Upper lobe of right lung (tissue), 1 donor: ENCODE measurements around the gene EIF4G3. TPM values are rescaled to one million over a fixed set of nuclear protein-coding genes. Genes with fewer than 3 reads are reported as not detected.
"Not testable (repeated sequence)": the region's sequence is repeated elsewhere in the genome, so short reads cannot be mapped to it uniquely, and the experiment has no call there.

Source experiments
- ATAC-seq: fragments of 200-7000 bp; cut with Tn5 transposase; one replicate; pipeline ENCODE4 v1.9.1; 2020; ENCODE audit warnings: mild to moderate bottlenecking, moderate library complexity
- DNase-seq: peaks from one replicate; pipeline ENCODE4 v3.0.0-alpha.2; 2020
- H3K27ac ChIP-seq: fragments of 200-600 bp; one replicate; pipeline ENCODE4 v1.8.0; 2022
- H3K27me3 ChIP-seq: fragments of 200-600 bp; one replicate; pipeline ENCODE4 v1.8.0; 2022; ENCODE audit warnings: mild to moderate bottlenecking
- H3K36me3 ChIP-seq: fragments of 200-600 bp; one replicate; pipeline ENCODE4 v1.8.0; 2022
- H3K4me1 ChIP-seq: fragments of 200-600 bp; one replicate; pipeline ENCODE4 v1.8.0; 2022
- H3K4me3 ChIP-seq: fragments of 200-600 bp; one replicate; pipeline ENCODE4 v1.8.0; 2022; ENCODE audit warnings: mild to moderate bottlenecking
- H3K9me3 ChIP-seq: fragments of 200-600 bp; one replicate; pipeline ENCODE4 v1.8.0; 2022
- intact Hi-C: fragments of 100-400 bp; cut with DNase I; formaldehyde crosslinking; loops from one replicate; pipeline ENCODE4 v1.11.0; 2022
- total RNA-seq: library from RNA; stranded (reverse); fragmentation: NEBNext Ultra II Directional; extraction: Animal tissue kit (Norgen Biotek cat#: 25700); gene quantifications from one replicate; pipeline ENCODE4 v1.2.1, GENCODE V29; 2021
- TF ChIP-seq, protein P1 (sequence below): fragments of 200-600 bp; IDR thresholded peaks from one replicate; pipeline ENCODE4 v1.8.0; 2022; ENCODE audit warnings: antibody characterized with exemption
- donor health status: DM: no; HTN: yes; CAD: no; lungs with severe emphysema.

EIF4G3 gene
- total RNA-seq, 1 donor from 2014 or later: 44.5 TPM

DNA sequence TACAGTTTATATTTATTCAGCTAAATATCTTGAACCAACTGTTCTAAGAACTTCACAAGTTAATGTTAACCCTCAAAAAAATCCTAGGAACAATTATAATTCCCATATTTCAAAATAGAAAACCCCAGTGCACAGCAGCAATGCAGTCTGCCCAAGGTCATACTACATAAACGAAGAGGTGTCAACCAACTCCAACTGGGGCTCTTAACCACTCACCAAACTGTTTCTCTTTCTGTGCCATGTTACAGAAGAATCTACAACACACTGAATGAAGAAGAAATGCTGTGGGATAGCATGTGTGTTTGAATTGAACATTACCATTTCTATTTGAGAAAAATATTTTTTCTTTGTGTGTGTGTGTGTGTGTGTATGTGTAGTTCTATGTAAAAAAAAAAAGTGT is 35.7 kb downstream of the EIF4G3 start:
- Histone ChIP-seq H3K27me3 (no peaks in the 10 kb centered on the region), H3K36me3 (peaks cover 14% of the 10 kb centered on the region), H3K4me1 (no peaks in the 10 kb centered on the region), H3K9me3 (no peaks in the 10 kb centered on the region), H3K4me3 (no peak overlapping the region), H3K27ac (no peak overlapping the region)
- DNase-seq: no peak
- TF ChIP-seq, protein P1, sequence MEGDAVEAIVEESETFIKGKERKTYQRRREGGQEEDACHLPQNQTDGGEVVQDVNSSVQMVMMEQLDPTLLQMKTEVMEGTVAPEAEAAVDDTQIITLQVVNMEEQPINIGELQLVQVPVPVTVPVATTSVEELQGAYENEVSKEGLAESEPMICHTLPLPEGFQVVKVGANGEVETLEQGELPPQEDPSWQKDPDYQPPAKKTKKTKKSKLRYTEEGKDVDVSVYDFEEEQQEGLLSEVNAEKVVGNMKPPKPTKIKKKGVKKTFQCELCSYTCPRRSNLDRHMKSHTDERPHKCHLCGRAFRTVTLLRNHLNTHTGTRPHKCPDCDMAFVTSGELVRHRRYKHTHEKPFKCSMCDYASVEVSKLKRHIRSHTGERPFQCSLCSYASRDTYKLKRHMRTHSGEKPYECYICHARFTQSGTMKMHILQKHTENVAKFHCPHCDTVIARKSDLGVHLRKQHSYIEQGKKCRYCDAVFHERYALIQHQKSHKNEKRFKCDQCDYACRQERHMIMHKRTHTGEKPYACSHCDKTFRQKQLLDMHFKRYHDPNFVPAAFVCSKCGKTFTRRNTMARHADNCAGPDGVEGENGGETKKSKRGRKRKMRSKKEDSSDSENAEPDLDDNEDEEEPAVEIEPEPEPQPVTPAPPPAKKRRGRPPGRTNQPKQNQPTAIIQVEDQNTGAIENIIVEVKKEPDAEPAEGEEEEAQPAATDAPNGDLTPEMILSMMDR: no peak
- intact Hi-C loops: no loop called here
- no peak for ATAC-seq

DNA sequence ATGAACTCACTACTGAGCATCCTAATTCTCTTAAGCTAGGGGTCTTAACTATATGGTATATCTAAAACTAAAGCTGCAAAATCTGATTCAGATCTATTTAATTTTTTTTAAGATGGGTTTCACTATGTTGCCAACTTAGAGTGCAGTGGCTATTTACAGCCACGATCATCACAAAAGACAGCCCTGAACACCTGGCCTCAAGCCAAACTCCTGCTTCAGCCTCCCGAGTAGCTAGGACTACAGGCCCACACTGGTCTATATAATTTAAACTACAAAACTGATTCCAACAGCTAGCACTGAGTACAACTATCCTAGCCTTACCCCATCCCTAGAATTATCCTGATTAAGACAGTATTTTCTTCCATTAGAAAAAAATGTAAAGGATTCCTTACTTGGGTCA is 37.1 kb downstream of the EIF4G3 start:
- intact Hi-C loops: no loop called here
- DNase-seq (no peak), ATAC-seq (no peak)
- peaks cover 23% of the 10 kb centered on the region for H3K36me3 ChIP-seq
- no peak overlapping the region for H3K27ac ChIP-seq
- no peak overlapping the region for H3K4me3 ChIP-seq
- H3K4me1 ChIP-seq: no peaks in the 10 kb centered on the region
- H3K27me3 ChIP-seq: no peaks in the 10 kb centered on the region
- TF ChIP-seq, protein P1: no peak
- H3K9me3 ChIP-seq: no peaks in the 10 kb centered on the region

DNA sequence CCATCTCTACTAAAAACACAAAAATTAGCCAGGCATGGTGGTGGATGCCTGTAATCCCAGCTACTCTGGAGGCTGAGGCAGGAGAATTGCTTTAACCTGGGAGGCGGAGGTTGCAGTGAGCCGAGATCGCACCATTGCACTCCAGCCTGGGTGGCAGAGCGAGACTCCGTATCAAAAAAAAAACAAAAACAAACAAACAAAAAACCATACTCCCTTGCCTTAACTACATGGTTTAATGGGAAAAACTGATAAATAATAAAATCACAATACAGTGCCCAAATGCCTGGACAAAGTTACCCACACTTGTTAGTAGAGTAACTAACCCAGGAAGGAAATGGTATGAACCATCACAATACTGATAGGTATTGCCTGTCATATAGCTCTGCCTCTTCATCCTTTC is 40.4 kb downstream of the EIF4G3 start:
- DNase-seq, intact Hi-C loops, H3K4me1 ChIP-seq, H3K27me3 ChIP-seq, H3K27ac ChIP-seq, ATAC-seq, H3K4me3 ChIP-seq, H3K9me3 ChIP-seq: not testable (repeated sequence)
- H3K36me3 ChIP-seq: peaks cover 16% of the 10 kb centered on the region

DNA sequence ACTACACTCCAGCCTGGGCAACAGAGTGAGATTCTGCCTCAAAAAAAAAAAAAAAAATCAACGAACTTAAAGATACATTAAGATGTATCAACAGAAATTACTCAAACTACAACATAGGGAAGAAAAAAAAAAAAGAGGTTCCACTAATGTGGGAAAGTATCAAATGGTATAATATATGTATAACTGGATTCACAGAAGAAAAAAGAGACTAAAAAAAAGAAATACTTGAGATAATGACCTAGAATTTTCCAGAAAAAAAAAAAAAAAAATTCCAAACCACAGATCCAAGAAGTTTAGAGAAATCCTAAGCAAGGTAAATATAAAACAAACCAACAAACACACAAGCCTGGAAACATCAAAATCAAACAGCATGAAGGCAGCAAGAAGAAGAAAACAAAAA is 45.5 kb downstream of the EIF4G3 start:
- TF ChIP-seq, protein P1: no peak
- DNase-seq: no peak
- intact Hi-C loops: no loop called here

DNA sequence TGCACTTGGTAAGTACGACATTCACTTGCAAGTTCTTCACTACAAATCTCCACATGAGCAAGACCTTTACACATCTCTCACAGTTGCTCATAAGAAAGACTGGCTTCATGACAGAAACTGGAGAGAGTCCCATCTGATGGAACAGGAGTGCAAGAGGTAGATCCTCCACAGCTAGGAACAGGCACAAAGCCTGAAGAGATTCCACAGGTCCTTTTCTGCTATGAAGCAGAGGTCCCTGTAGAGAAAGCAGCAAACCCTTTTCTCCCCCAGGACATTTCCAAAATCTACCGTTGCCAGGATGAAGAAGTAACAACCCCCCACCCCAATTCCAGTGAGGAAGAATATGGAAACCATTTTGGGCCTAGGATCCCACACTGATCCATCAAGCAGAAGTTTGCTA is 47.3 kb downstream of the EIF4G3 start:
- Histone ChIP-seq H3K27ac (no peak overlapping the region), H3K4me3 (no peak overlapping the region), H3K4me1 (peaks cover 2% of the 10 kb centered on the region), H3K36me3 (no peaks in the 10 kb centered on the region), H3K9me3 (no peaks in the 10 kb centered on the region), H3K27me3 (no peaks in the 10 kb centered on the region)
- TF ChIP-seq, protein P1: no peak
- intact Hi-C loops: no loop called here
- ATAC-seq (no peak), DNase-seq (no peak)

More for the DNA sequence above, 45.5 kb downstream of the EIF4G3 start:
- Histone ChIP-seq H3K9me3 (no peaks in the 10 kb centered on the region), H3K27me3 (no peaks in the 10 kb centered on the region), H3K4me1 (no peaks in the 10 kb centered on the region), H3K27ac (no peak overlapping the region), H3K4me3 (no peak overlapping the region), H3K36me3 (peaks cover 11% of the 10 kb centered on the region)
- ATAC-seq: no peak

DNA sequence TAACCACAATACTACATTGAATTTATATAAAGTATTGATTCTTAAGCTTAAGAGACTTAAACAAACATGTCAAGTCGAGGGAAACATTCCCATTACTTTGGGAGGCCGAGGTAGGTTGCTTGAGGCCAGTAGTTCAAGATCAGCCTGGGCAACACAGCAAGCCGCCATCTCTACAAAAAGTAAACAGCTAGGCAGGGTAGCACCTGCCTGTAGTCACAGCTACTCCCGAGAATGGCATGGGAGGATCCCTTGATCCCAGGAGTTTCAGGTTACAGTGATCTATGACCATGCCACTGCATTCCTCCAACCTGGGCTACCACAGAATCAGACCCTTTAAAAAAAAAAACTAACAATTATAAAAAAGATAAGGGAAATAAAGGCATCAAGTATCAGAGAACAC is 50.4 kb downstream of the EIF4G3 start:
- no peak overlapping the region for H3K27ac ChIP-seq
- TF ChIP-seq, protein P1: no peak
- intact Hi-C loops: no loop called here
- ATAC-seq (no peak), DNase-seq (no peak)
- no peaks in the 10 kb centered on the region for H3K27me3 ChIP-seq
- peaks cover 3% of the 10 kb centered on the region for H3K4me1 ChIP-seq
- H3K36me3 ChIP-seq: no peaks in the 10 kb centered on the region
- H3K4me3 ChIP-seq: no peak overlapping the region
- no peaks in the 10 kb centered on the region for H3K9me3 ChIP-seq
